ENCODE measurements around the gene OGDHL. TPM values are rescaled to one million over a fixed set of nuclear protein-coding genes. Genes with fewer than 3 reads are reported as not detected.

The OGDHL gene
- total and polyA plus RNA-seq, 2 donors from 2014 or later, result 82.8 to 247 TPM

DNA sequence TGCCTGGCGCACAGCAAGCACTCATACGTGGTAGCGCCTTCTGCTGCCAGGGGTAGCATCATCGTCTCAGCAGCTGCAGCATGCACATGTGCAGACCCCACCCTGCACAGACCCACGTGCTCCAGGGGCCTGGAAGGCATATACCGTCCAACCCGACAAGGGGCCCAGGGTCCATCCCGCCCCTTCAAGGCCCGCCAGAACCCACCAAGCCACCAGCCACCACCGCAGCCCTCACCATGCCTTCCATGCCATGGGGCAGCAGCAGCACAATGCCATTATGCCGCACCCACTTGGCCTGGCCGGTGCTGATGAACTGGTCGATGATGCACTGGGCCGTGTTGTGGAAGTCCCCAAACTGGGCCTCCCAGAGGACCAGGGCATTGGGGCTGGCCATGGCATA is 22.7 kb downstream of the OGDHL start:
- no peaks in the 10 kb centered on the region for H3K4me1 ChIP-seq (ENCODE audit: control insufficient read depth in 2 of 3, insufficient read depth in 2 of 3, low read depth in 1 of 3, low read length in 3 of 3)
- intact Hi-C loops (cut with DNase I), result no loop called here
- no peaks in the 10 kb centered on the region for H3K27me3 ChIP-seq (ENCODE audit: control insufficient read depth, insufficient read depth, low read length)
- TF ChIP-seq CTCF (IDR thresholded peaks at IDR 0.05; ENCODE audit: borderline replicate concordance, extremely low read depth, insufficient read depth), result no peak
- no peaks in the 10 kb centered on the region for H3K9me3 ChIP-seq (ENCODE audit: control insufficient read depth in 2 of 3, insufficient read depth in 1 of 3, low read length in 3 of 3)
- no peak overlapping the region for H3K27ac ChIP-seq (ENCODE audit: low read depth in 2 of 2, low read length in 2 of 2)
- FAIRE-seq (no peak), DNase-seq (no peak)
- H3K4me3 ChIP-seq (ENCODE audit: low read length in 3 of 3), result no peak overlapping the region
- H3K36me3 ChIP-seq (ENCODE audit: control insufficient read depth in 2 of 3, insufficient read depth in 3 of 3, low read length in 3 of 3), result peaks cover 0 to 61% (median 47%) of the 10 kb centered on the region in 3 donors
- no peak overlapping the region for H3K9ac ChIP-seq (ENCODE audit: low read length in 3 of 3)

GRCh38 chr10:49738616-49739360 is 23.3 kb downstream of the OGDHL start:
- H3K4me3 ChIP-seq (ENCODE audit: low read length in 3 of 3), result no peak overlapping the region
- intact Hi-C loops (cut with DNase I), result no loop called here
- H3K36me3 ChIP-seq (ENCODE audit: control insufficient read depth in 2 of 3, insufficient read depth in 3 of 3, low read length in 3 of 3), result peaks cover 0 to 57% (median 46%) of the 10 kb centered on the region in 3 donors
- no peak for TF ChIP-seq CTCF (IDR thresholded peaks at IDR 0.05; ENCODE audit: borderline replicate concordance, extremely low read depth, insufficient read depth)
- H3K27me3 ChIP-seq (ENCODE audit: control insufficient read depth, insufficient read depth, low read length), result no peaks in the 10 kb centered on the region
- no peak overlapping the region for H3K27ac ChIP-seq (ENCODE audit: low read depth in 2 of 2, low read length in 2 of 2)
- H3K9me3 ChIP-seq (ENCODE audit: control insufficient read depth in 2 of 3, insufficient read depth in 1 of 3, low read length in 3 of 3), result no peaks in the 10 kb centered on the region
- no peaks in the 10 kb centered on the region for H3K4me1 ChIP-seq (ENCODE audit: control insufficient read depth in 2 of 3, insufficient read depth in 2 of 3, low read depth in 1 of 3, low read length in 3 of 3)
- H3K9ac ChIP-seq (ENCODE audit: low read length in 3 of 3), result no peak overlapping the region
- FAIRE-seq (no peak), DNase-seq (peak in 1 of 5 donors; percentile 25)

DNA sequence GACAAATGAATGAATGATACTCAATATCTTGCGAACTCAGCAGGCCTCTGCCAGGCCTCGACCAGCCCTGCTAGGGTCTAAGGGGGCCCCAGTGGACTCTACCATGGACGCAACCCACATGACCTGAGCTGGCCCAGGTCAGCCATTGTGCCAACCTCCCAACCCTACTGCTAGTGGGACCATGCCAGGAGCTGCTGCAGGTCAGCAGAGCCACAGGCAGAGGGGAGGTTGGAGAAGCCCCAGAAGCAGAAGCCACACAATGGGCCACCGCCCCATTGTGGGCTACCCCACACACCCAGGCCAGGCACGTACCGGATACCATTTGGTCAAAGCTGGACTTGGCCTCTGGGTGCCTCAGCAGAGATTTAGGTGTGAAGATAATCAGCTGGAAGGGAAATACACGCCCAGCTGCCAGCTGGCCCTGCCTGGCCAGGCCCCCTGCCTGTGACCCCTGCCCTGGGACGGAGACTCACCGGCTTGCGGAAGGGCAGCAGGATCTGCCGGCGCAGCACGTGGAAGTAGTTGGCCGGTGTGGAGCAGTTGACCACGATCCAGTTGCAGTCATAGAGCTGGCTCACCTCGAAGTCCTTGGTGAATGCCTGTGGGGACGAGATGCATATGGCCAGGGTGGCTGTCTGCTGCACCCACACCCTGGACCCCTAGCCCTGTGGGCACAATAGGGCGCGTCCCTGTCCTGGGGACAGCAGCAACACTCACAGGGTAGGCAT is 24.5 kb downstream of the OGDHL start:
- Histone ChIP-seq H3K36me3 (ENCODE audit: control insufficient read depth in 2 of 3, insufficient read depth in 3 of 3, low read length in 3 of 3) (peaks cover 0 to 52% (median 39%) of the 10 kb centered on the region in 3 donors), H3K4me1 (ENCODE audit: control insufficient read depth in 2 of 3, insufficient read depth in 2 of 3, low read depth in 1 of 3, low read length in 3 of 3) (no peaks in the 10 kb centered on the region), H3K27me3 (ENCODE audit: control insufficient read depth, insufficient read depth, low read length) (no peaks in the 10 kb centered on the region), H3K9ac (ENCODE audit: low read length in 3 of 3) (no peak overlapping the region), H3K4me3 (ENCODE audit: low read length in 3 of 3) (no peak overlapping the region), H3K27ac (ENCODE audit: low read depth in 2 of 2, low read length in 2 of 2) (no peak overlapping the region), H3K9me3 (ENCODE audit: control insufficient read depth in 2 of 3, insufficient read depth in 1 of 3, low read length in 3 of 3) (no peaks in the 10 kb centered on the region)
- intact Hi-C loops (cut with DNase I), result no loop called here
- TF ChIP-seq CTCF (IDR thresholded peaks at IDR 0.05; ENCODE audit: borderline replicate concordance, extremely low read depth, insufficient read depth), result no peak
- DNase-seq (peak in 1 of 5 donors; percentile 11), FAIRE-seq (no peak)

Measured in kidney (tissue), 14 donors.